ENCODE measurements around the gene PDSS2.

DNA sequence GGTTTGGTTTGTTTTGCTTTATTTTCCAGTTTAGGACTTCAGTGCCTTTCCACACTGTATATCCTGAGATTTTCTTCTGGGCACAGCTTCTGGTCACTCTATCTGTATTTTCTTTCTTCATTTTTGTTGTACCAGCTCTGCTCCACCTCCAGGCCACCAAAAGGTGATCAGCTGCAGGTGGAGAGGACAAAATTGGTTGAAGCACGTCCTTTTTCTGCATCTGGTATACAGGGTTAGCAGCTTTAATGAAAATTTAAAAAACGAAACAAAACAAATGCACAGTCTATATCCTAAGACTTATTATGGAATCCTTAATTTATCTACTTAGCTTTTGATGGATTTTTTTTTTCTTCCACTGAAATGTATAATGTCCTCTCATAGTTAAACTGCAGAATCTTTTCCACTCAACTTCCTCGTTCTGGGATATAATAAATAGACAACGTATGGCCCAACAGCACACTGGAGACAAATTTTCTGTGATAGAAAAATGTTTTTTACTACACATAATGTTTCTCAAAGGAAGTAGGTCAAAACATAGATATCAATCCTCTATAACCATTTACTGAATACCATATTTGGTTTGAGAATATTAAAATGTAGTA, 19.8 kb upstream of the PDSS2 start:
- no peak for TF ChIP-seq POLR2A (IDR thresholded peaks at IDR 0.05)
- TF ChIP-seq, protein P1, sequence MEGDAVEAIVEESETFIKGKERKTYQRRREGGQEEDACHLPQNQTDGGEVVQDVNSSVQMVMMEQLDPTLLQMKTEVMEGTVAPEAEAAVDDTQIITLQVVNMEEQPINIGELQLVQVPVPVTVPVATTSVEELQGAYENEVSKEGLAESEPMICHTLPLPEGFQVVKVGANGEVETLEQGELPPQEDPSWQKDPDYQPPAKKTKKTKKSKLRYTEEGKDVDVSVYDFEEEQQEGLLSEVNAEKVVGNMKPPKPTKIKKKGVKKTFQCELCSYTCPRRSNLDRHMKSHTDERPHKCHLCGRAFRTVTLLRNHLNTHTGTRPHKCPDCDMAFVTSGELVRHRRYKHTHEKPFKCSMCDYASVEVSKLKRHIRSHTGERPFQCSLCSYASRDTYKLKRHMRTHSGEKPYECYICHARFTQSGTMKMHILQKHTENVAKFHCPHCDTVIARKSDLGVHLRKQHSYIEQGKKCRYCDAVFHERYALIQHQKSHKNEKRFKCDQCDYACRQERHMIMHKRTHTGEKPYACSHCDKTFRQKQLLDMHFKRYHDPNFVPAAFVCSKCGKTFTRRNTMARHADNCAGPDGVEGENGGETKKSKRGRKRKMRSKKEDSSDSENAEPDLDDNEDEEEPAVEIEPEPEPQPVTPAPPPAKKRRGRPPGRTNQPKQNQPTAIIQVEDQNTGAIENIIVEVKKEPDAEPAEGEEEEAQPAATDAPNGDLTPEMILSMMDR (IDR thresholded peaks at IDR 0.05): no peak

All from heart left ventricle (tissue), 13 donors.